Measurements from ENCODE around the gene RB1. TPM values are rescaled to one million over a fixed set of nuclear protein-coding genes. Genes with fewer than 3 reads are reported as not detected.

RB1 gene
- total and polyA plus RNA-seq, 2 experiments from 2014 or later, result 19.5 to 22.3 TPM

DNA sequence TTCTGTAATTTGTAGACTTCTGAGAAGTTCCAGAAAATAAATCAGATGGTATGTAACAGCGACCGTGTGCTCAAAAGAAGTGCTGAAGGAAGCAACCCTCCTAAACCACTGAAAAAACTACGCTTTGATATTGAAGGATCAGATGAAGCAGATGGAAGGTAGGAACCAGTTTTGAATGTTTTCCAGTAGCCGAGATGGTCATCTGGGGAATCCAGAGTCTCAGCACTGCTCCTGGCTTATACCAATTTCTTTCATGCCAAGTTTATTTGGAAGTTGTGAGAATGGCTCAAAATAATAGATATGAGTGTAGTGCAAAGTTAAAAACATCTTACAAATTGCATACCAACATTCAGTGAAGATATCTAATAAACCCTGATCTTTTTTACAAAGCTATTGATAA, 173.1 kb downstream of the RB1 start:
- Histone ChIP-seq H3K4me3 (no peak overlapping the region), H4K20me1 (replicated peaks; ENCODE audit: insufficient read depth) (0 out of 2 replicates have a peak, but pooled peaks cover 6% of the 10 kb centered on the region), H3K4me2 (no peak overlapping the region), H3K27ac (ENCODE audit: low read depth) (no peak overlapping the region), H3K27me3 (ENCODE audit: insufficient read depth) (no peaks in the 10 kb centered on the region), H3F3A (replicated peaks; ENCODE audit: low read depth) (no peaks in the 10 kb centered on the region), H3K79me2 (replicated peaks; ENCODE audit: insufficient read depth) (no peaks in the 10 kb centered on the region), H3K9me2 (ENCODE audit: insufficient read depth) (peaks cover 7% of the 10 kb centered on the region; the same call in 1 of the 2 replicates), H3K36me3 (ENCODE audit: insufficient read depth) (no peaks in the 10 kb centered on the region), H2AFZ (no peak overlapping the region), H3K4me1 (ENCODE audit: insufficient read depth) (no peaks in the 10 kb centered on the region)
- no peaks in the 10 kb centered on the region for H3K4me1 Mint-ChIP-seq
- no peaks in the 10 kb centered on the region for H3K9me3 Mint-ChIP-seq
- H3K36me3 Mint-ChIP-seq (ENCODE audit: low read depth), result peaks cover 1% of the 10 kb centered on the region; the same call in 1 of the 3 replicates
- no peak overlapping the region for H3K4me3 Mint-ChIP-seq
- ATAC-seq, result no peak
- H3K27ac Mint-ChIP-seq, result no peak overlapping the region
- TF ChIP-seq STAT1 (IDR thresholded peaks at IDR 0.05; ENCODE audit: unreplicated experiment) (no peak), EZH2 (IDR thresholded peaks at IDR 0.05; ENCODE audit: low read depth, unreplicated experiment) (no peak), CREB1 (CRISPR knock-in tag; IDR thresholded peaks at IDR 0.05; ENCODE audit: low read depth) (no peak), POLR2AphosphoS5 (IDR thresholded peaks at IDR 0.05; ENCODE audit: low read depth) (no peak), NANOG (IDR thresholded peaks at IDR 0.05; ENCODE audit: borderline replicate concordance) (no peak), ZNF114 (CRISPR knock-in tag; IDR thresholded peaks at IDR 0.05) (no peak), EZH2phosphoT487 (IDR thresholded peaks at IDR 0.05; ENCODE audit: unreplicated experiment) (no peak), JUNB (IDR thresholded peaks at IDR 0.05; ENCODE audit: unreplicated experiment) (no peak), ZNF331 (CRISPR knock-in tag; IDR thresholded peaks at IDR 0.05; ENCODE audit: low read depth) (no peak)
- TF ChIP-seq, protein P1, sequence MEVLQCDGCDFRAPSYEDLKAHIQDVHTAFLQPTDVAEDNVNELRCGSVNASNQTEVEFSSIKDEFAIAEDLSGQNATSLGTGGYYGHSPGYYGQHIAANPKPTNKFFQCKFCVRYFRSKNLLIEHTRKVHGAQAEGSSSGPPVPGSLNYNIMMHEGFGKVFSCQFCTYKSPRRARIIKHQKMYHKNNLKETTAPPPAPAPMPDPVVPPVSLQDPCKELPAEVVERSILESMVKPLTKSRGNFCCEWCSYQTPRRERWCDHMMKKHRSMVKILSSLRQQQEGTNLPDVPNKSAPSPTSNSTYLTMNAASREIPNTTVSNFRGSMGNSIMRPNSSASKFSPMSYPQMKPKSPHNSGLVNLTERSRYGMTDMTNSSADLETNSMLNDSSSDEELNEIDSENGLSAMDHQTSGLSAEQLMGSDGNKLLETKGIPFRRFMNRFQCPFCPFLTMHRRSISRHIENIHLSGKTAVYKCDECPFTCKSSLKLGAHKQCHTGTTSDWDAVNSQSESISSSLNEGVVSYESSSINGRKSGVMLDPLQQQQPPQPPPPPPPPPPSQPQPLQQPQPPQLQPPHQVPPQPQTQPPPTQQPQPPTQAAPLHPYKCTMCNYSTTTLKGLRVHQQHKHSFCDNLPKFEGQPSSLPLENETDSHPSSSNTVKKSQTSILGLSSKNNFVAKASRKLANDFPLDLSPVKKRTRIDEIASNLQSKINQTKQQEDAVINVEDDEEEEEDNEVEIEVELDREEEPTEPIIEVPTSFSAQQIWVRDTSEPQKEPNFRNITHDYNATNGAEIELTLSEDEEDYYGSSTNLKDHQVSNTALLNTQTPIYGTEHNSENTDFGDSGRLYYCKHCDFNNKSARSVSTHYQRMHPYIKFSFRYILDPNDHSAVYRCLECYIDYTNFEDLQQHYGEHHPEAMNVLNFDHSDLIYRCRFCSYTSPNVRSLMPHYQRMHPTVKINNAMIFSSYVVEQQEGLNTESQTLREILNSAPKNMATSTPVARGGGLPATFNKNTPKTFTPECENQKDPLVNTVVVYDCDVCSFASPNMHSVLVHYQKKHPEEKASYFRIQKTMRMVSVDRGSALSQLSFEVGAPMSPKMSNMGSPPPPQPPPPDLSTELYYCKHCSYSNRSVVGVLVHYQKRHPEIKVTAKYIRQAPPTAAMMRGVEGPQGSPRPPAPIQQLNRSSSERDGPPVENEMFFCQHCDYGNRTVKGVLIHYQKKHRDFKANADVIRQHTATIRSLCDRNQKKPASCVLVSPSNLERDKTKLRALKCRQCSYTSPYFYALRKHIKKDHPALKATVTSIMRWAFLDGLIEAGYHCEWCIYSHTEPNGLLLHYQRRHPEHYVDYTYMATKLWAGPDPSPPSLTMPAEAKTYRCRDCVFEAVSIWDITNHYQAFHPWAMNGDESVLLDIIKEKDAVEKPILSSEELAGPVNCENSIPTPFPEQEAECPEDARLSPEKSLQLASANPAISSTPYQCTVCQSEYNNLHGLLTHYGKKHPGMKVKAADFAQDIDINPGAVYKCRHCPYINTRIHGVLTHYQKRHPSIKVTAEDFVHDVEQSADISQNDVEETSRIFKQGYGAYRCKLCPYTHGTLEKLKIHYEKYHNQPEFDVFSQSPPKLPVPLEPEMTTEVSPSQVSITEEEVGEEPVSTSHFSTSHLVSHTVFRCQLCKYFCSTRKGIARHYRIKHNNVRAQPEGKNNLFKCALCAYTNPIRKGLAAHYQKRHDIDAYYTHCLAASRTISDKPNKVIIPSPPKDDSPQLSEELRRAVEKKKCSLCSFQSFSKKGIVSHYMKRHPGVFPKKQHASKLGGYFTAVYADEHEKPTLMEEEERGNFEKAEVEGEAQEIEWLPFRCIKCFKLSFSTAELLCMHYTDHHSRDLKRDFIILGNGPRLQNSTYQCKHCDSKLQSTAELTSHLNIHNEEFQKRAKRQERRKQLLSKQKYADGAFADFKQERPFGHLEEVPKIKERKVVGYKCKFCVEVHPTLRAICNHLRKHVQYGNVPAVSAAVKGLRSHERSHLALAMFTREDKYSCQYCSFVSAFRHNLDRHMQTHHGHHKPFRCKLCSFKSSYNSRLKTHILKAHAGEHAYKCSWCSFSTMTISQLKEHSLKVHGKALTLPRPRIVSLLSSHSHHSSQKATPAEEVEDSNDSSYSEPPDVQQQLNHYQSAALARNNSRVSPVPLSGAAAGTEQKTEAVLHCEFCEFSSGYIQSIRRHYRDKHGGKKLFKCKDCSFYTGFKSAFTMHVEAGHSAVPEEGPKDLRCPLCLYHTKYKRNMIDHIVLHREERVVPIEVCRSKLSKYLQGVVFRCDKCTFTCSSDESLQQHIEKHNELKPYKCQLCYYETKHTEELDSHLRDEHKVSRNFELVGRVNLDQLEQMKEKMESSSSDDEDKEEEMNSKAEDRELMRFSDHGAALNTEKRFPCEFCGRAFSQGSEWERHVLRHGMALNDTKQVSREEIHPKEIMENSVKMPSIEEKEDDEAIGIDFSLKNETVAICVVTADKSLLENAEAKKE (CRISPR knock-in tag; IDR thresholded peaks at IDR 0.05), result no peak
- TF ChIP-seq, protein P2, sequence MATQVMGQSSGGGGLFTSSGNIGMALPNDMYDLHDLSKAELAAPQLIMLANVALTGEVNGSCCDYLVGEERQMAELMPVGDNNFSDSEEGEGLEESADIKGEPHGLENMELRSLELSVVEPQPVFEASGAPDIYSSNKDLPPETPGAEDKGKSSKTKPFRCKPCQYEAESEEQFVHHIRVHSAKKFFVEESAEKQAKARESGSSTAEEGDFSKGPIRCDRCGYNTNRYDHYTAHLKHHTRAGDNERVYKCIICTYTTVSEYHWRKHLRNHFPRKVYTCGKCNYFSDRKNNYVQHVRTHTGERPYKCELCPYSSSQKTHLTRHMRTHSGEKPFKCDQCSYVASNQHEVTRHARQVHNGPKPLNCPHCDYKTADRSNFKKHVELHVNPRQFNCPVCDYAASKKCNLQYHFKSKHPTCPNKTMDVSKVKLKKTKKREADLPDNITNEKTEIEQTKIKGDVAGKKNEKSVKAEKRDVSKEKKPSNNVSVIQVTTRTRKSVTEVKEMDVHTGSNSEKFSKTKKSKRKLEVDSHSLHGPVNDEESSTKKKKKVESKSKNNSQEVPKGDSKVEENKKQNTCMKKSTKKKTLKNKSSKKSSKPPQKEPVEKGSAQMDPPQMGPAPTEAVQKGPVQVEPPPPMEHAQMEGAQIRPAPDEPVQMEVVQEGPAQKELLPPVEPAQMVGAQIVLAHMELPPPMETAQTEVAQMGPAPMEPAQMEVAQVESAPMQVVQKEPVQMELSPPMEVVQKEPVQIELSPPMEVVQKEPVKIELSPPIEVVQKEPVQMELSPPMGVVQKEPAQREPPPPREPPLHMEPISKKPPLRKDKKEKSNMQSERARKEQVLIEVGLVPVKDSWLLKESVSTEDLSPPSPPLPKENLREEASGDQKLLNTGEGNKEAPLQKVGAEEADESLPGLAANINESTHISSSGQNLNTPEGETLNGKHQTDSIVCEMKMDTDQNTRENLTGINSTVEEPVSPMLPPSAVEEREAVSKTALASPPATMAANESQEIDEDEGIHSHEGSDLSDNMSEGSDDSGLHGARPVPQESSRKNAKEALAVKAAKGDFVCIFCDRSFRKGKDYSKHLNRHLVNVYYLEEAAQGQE (IDR thresholded peaks at IDR 0.05; ENCODE audit: unreplicated experiment), result no peak
- TF ChIP-seq, protein P3, sequence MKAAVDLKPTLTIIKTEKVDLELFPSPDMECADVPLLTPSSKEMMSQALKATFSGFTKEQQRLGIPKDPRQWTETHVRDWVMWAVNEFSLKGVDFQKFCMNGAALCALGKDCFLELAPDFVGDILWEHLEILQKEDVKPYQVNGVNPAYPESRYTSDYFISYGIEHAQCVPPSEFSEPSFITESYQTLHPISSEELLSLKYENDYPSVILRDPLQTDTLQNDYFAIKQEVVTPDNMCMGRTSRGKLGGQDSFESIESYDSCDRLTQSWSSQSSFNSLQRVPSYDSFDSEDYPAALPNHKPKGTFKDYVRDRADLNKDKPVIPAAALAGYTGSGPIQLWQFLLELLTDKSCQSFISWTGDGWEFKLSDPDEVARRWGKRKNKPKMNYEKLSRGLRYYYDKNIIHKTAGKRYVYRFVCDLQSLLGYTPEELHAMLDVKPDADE (IDR thresholded peaks at IDR 0.05), result no peak
- TF ChIP-seq, protein P4, sequence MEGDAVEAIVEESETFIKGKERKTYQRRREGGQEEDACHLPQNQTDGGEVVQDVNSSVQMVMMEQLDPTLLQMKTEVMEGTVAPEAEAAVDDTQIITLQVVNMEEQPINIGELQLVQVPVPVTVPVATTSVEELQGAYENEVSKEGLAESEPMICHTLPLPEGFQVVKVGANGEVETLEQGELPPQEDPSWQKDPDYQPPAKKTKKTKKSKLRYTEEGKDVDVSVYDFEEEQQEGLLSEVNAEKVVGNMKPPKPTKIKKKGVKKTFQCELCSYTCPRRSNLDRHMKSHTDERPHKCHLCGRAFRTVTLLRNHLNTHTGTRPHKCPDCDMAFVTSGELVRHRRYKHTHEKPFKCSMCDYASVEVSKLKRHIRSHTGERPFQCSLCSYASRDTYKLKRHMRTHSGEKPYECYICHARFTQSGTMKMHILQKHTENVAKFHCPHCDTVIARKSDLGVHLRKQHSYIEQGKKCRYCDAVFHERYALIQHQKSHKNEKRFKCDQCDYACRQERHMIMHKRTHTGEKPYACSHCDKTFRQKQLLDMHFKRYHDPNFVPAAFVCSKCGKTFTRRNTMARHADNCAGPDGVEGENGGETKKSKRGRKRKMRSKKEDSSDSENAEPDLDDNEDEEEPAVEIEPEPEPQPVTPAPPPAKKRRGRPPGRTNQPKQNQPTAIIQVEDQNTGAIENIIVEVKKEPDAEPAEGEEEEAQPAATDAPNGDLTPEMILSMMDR (conservative IDR thresholded peaks at IDR 0.05; ENCODE audit: low read depth in 2 of 2), result no peak
- no peaks in the 10 kb centered on the region for H3K27me3 Mint-ChIP-seq (ENCODE audit: insufficient read depth, low read depth, poor library complexity)
- no peak for DNase-seq (ENCODE audit: low spot score)

Measured in GM23338 (cell line).